Stimulated activated naive CD8-positive, alpha-beta T cell treated with anti-CD3 and anti-CD28 coated beads, Interleukin-15, amount 100 ng/mL, for 72 hours (primary cell): Measurements from ENCODE around the gene LYPD6B.

Source experiments
- ATAC-seq: fragments of 150-1000 bp; cut with Tn5 transposase; 2 replicates; pipeline ENCODE4 v1.10.0; 2021; ENCODE audit warnings: mild to moderate bottlenecking, moderate library complexity
- DNase-seq, 2 donors: peaks; one replicate each; pipeline ENCODE4 v3.0.0; 2021 to 2022
- H3K27ac Mint-ChIP-seq, 2 donors: one replicate each; pipeline ENCODE4 v1.8.0; 2022; ENCODE audit warnings: mild to moderate bottlenecking in 2 of 2, mixed read lengths in 2 of 2, moderate library complexity in 2 of 2
- H3K27me3 Mint-ChIP-seq: one replicate; pipeline ENCODE4 v1.8.0; 2022; ENCODE audit warnings: mixed read lengths
- H3K4me1 Mint-ChIP-seq: one replicate; pipeline ENCODE4 v1.8.0; 2022; ENCODE audit warnings: mild to moderate bottlenecking, mixed read lengths
- H3K4me3 Mint-ChIP-seq, 2 donors: one replicate each; pipeline ENCODE4 v1.8.0; 2022; ENCODE audit warnings: mild to moderate bottlenecking in 2 of 2, mixed read lengths in 2 of 2, moderate library complexity in 1 of 2
- H3K9me3 Mint-ChIP-seq, 2 donors: one replicate each; pipeline ENCODE4 v1.8.0; 2022; ENCODE audit warnings: mixed read lengths in 2 of 2

LYPD6B gene

DNA sequence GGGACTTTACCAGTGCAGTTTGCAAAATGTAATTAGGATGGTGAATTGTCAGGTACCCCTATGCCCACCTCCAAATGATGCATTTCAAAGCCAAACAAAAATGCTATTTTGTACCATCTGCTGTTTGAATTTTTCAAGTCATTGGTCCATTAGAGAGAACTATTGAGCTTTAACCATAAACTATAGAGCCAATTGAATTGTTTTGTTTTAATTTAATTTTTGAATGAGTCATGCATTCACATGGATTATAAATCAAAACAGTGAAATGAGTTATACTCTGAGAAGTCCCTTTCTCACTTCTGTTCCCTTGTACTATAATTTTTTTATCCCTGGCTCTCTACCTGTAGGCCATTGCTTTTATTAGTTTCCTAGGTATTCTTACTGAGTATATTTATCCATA, 151.3 kb downstream of the LYPD6B start:
- Mint-ChIP-seq H3K4me3 (no peak overlapping the region), H3K27ac (no peak overlapping the region), H3K4me1 (no peaks in the 10 kb centered on the region), H3K27me3 (no peaks in the 10 kb centered on the region), H3K9me3 (no peaks in the 10 kb centered on the region)
- ATAC-seq (no peak), DNase-seq (no peak)

GRCh38 chr2:149191915-149192314, 153.4 kb downstream of the LYPD6B start:
- Mint-ChIP-seq H3K4me1 (no peaks in the 10 kb centered on the region), H3K9me3 (no peaks in the 10 kb centered on the region), H3K27ac (no peak overlapping the region), H3K4me3 (no peak overlapping the region), H3K27me3 (no peaks in the 10 kb centered on the region)
- DNase-seq (no peak), ATAC-seq (no peak)

- Mint-ChIP-seq H3K4me1 (no peaks in the 10 kb centered on the region), H3K4me3 (no peak overlapping the region), H3K27ac (no peak overlapping the region), H3K9me3 (no peaks in the 10 kb centered on the region), H3K27me3 (no peaks in the 10 kb centered on the region)
- DNase-seq (no peak), ATAC-seq (no peak)
These were observed 153.9 kb downstream of the LYPD6B start for GRCh38 chr2:149192427-149192826.

- ATAC-seq (no peak), DNase-seq (no peak)
- Mint-ChIP-seq H3K27ac (no peak overlapping the region), H3K4me1 (no peaks in the 10 kb centered on the region), H3K9me3 (no peaks in the 10 kb centered on the region), H3K27me3 (peaks cover 7% of the 10 kb centered on the region), H3K4me3 (no peak overlapping the region)
These were observed 161.6 kb downstream of the LYPD6B start for GRCh38 chr2:149200109-149200520.

DNA sequence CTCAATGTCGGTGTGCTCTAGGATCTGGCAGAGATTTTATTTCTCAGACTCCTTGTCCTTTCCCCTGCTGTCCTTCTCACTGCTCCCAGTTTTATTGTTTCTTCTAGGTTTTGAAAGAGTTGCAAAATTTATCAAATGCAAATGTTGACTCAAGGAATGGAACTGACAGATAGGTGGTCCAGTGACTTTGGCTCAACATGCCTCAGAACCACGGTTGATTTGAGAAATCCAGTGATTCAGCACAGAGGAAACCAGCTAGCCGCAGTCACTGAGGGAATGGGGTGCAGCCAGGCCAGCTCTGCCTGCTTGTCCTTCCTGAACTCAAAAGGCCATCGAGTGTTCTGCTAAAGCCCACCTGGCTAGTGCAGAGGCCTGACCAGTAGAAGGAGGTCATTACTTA, 166.2 kb downstream of the LYPD6B start:
- Mint-ChIP-seq H3K27me3 (peaks cover 7% of the 10 kb centered on the region), H3K4me1 (no peaks in the 10 kb centered on the region), H3K9me3 (no peaks in the 10 kb centered on the region), H3K27ac (no peak overlapping the region), H3K4me3 (no peak overlapping the region)
- ATAC-seq (no peak), DNase-seq (no peak)

DNA sequence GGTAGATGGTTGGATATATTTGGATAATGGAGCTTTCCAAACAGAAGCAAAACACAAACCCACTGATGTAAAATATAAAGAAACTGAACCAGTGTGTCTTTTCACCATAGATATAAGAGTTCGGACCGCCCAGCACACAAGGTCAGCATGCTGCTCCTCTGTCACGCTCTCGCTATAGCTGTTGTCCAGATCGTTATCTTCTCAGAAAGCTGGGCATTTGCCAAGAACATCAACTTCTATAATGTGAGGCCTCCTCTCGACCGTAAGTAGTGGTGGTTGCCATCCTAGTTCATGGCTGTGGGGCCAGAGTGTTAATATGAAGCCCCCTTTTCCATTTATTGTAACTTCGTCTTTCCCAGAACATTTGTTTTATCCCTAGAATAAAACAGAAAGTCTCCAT, 166.6 kb downstream of the LYPD6B start:
- H3K9me3 Mint-ChIP-seq = no peaks in the 10 kb centered on the region

GRCh38 chr2:149213764-149214493, 175.4 kb downstream of the LYPD6B start:
- H3K4me1 Mint-ChIP-seq = no peaks in the 10 kb centered on the region
- H3K9me3 Mint-ChIP-seq = no peaks in the 10 kb centered on the region
- no peak overlapping the region for H3K27ac Mint-ChIP-seq
- no peak for DNase-seq
- no peaks in the 10 kb centered on the region for H3K27me3 Mint-ChIP-seq
- no peak overlapping the region for H3K4me3 Mint-ChIP-seq
- no peak for ATAC-seq

More for the DNA sequence above, 166.6 kb downstream of the LYPD6B start:
- peaks cover 7% of the 10 kb centered on the region for H3K27me3 Mint-ChIP-seq
- DNase-seq (no peak), ATAC-seq (no peak)
- H3K4me1 Mint-ChIP-seq = no peaks in the 10 kb centered on the region
- H3K4me3 Mint-ChIP-seq = no peak overlapping the region
- no peak overlapping the region for H3K27ac Mint-ChIP-seq

- Mint-ChIP-seq H3K4me3 (no peak overlapping the region), H3K27ac (peak overlapping the region in 1 of 2 donors; percentile 70), H3K4me1 (no peaks in the 10 kb centered on the region), H3K27me3 (peaks cover 10% of the 10 kb centered on the region), H3K9me3 (no peaks in the 10 kb centered on the region)
- no peak for ATAC-seq
- no peak for DNase-seq
These were observed 180.0 kb downstream of the LYPD6B start for GRCh38 chr2:149218497-149218896.

DNA sequence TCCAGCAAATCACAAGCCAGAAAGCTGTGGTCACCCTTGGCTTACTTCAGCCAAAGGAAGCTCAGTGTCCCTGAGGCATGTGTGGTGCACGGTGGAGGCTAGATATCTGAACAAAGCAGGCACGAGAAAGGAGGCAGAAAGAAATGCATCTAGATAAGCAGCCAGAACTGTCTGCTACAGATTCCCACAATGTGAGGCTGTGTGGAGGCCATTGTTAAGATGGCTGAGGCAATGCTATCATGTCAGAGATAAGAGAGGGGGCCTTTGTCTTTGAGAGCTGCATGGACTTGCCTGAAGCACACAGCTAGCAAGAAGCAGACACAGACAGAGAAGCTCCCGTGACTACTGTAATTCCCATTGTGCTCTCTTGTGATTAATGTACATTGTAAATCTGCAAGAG, 181.4 kb downstream of the LYPD6B start:
- no peaks in the 10 kb centered on the region for H3K9me3 Mint-ChIP-seq
- no peak overlapping the region for H3K27ac Mint-ChIP-seq
- DNase-seq (no peak), ATAC-seq (no peak)
- no peaks in the 10 kb centered on the region for H3K4me1 Mint-ChIP-seq
- H3K27me3 Mint-ChIP-seq = peaks cover 10% of the 10 kb centered on the region
- H3K4me3 Mint-ChIP-seq = no peak overlapping the region

- no peak overlapping the region for H3K27ac Mint-ChIP-seq
- H3K4me1 Mint-ChIP-seq = no peaks in the 10 kb centered on the region
- ATAC-seq (no peak), DNase-seq (no peak)
- no peak overlapping the region for H3K4me3 Mint-ChIP-seq
- H3K9me3 Mint-ChIP-seq = no peaks in the 10 kb centered on the region
- peaks cover 10% of the 10 kb centered on the region for H3K27me3 Mint-ChIP-seq
These were observed 182.5 kb downstream of the LYPD6B start for GRCh38 chr2:149221002-149221401.

DNA sequence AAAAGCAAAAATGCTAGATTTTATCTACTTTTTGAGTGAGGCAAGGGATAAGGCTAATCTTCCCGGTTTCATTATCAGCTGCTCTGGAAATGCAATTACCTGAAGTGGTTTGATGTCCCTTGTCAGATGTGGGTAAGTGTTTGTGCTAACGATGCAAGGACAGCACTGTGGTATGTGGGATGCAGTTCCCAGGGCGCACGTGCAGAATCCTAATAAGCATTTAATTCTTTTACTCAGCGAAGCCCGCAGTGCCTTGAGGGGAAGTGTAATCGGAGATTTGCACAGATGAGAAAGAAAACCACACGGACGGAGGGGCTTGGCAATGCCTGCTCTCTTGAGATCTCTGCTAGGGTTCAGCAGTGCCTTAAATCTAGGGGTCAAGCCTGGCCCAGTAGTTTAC, 183.4 kb downstream of the LYPD6B start:
- ATAC-seq (no peak), DNase-seq (no peak)
- no peaks in the 10 kb centered on the region for H3K4me1 Mint-ChIP-seq
- H3K27ac Mint-ChIP-seq = no peak overlapping the region
- H3K9me3 Mint-ChIP-seq = no peaks in the 10 kb centered on the region
- H3K27me3 Mint-ChIP-seq = peaks cover 19% of the 10 kb centered on the region
- no peak overlapping the region for H3K4me3 Mint-ChIP-seq

- ATAC-seq (no peak), DNase-seq (no peak)
- Mint-ChIP-seq H3K27me3 (peaks cover 35% of the 10 kb centered on the region), H3K9me3 (no peaks in the 10 kb centered on the region), H3K4me3 (no peak overlapping the region), H3K4me1 (no peaks in the 10 kb centered on the region), H3K27ac (no peak overlapping the region)
These were observed 185.1 kb downstream of the LYPD6B start for GRCh38 chr2:149223472-149224095.

DNA sequence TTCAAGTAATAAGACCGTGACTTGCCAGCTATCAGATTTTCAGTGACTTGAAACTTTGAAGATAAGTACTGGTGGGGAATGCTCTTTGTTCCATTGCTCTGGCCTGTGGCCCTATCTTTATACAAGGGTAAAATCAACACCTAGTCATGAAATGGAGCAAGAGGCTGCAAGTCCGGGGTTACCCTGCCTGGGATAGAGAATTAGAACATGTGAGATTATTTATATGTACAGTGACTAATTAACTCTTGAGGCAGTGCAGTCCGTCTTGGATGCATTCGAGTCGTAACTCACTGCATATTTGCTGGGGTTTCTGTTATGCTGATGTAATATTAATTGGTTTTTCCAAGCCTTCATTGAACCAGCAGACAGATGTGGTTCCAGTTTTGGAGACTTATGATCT, 186.0 kb downstream of the LYPD6B start:
- Mint-ChIP-seq H3K27me3 (peaks cover 45% of the 10 kb centered on the region), H3K4me3 (no peak overlapping the region), H3K4me1 (no peaks in the 10 kb centered on the region), H3K9me3 (no peaks in the 10 kb centered on the region), H3K27ac (no peak overlapping the region)
- DNase-seq (no peak), ATAC-seq (no peak)

DNA sequence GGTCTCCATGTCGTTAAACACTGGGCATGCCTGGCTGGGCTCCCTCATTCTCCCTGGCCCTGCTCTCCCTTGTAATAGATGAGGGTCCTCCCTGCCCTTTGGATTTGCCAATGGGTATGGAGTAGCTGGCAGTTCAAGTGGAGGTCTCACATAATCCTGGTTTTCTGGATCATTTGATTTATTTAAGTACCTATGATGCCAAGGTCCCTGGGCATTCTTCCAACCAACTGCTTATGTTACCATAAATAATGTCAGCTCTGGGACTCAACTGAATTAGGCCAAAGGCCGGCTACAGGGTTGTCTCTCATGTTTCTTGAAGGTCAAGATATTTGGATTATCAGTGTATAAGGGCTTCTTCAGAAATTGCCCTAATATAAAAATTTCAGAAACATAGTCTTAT, 186.9 kb downstream of the LYPD6B start:
- DNase-seq (no peak), ATAC-seq (no peak)
- Mint-ChIP-seq H3K27ac (no peak overlapping the region), H3K4me1 (no peaks in the 10 kb centered on the region), H3K27me3 (peaks cover 50% of the 10 kb centered on the region), H3K4me3 (no peak overlapping the region), H3K9me3 (no peaks in the 10 kb centered on the region)

GRCh38 chr2:149226790-149227189, 188.3 kb downstream of the LYPD6B start:
- H3K27me3 Mint-ChIP-seq = peaks cover 60% of the 10 kb centered on the region
- no peaks in the 10 kb centered on the region for H3K4me1 Mint-ChIP-seq

GRCh38 chr2:149235816-149236375, 197.4 kb downstream of the LYPD6B start:
- no peaks in the 10 kb centered on the region for H3K4me1 Mint-ChIP-seq

More at GRCh38 chr2:149226790-149227189, 188.3 kb downstream of the LYPD6B start:
- H3K4me3 Mint-ChIP-seq = no peak overlapping the region
- H3K27ac Mint-ChIP-seq = no peak overlapping the region
- no peaks in the 10 kb centered on the region for H3K9me3 Mint-ChIP-seq
- DNase-seq (no peak), ATAC-seq (no peak)

More at GRCh38 chr2:149235816-149236375, 197.4 kb downstream of the LYPD6B start:
- ATAC-seq (no peak), DNase-seq (no peak)
- Mint-ChIP-seq H3K4me3 (no peak overlapping the region), H3K27me3 (peaks cover 20% of the 10 kb centered on the region), H3K27ac (no peak overlapping the region), H3K9me3 (peaks cover 11% of the 10 kb centered on the region in 2 donors)
